K562 (cell line): Measurements from ENCODE around the gene COL4A6.

ENCODE experiments used
- CBX1 ChIP-seq: sonication (generic); IDR thresholded peaks from 2 replicates; pipeline ENCODE4 v1.6.1; 2016; ENCODE audit warnings: antibody characterized with exemption, low read depth, mild to moderate bottlenecking
- MXI1 ChIP-seq: IDR thresholded peaks from 2 replicates; pipeline ENCODE4 v1.6.1; 2011; ENCODE audit warnings: low read depth, mild to moderate bottlenecking, improper control_type of control experiment, low read length
- PKNOX1 ChIP-seq: fragments of 450-650 bp; IDR thresholded peaks from 2 replicates; pipeline ENCODE4 v1.6.1; 2016

GRCh38 chrX:108384783-108385182 is 53.4 kb downstream of the COL4A6 start:
- TF ChIP-seq PKNOX1 (no peak), CBX1 (no peak), MXI1 (no peak)
